Suprapubic skin (tissue), 3 donors: ENCODE data around the gene PTPN1.

Experiments
- EP300 ChIP-seq: sonication (generic); formaldehyde crosslinking; IDR thresholded peaks from one replicate; pipeline ENCODE4 v1.6.1; 2017; ENCODE audit warnings: antibody characterized with exemption
- POLR2A ChIP-seq, 2 donors: fragments of 450-650 bp; IDR thresholded peaks; one replicate each; pipeline ENCODE4 v1.6.1; 2017; ENCODE audit warnings: antibody characterized with exemption in 2 of 2, mild to moderate bottlenecking in 2 of 2, moderate library complexity in 2 of 2
- TF ChIP-seq, protein P1 (sequence below), 2 donors: fragments of 200-600 bp in 1 of 2; fragments of 450-650 bp in 1 of 2; sonication (generic) in 1 of 2; IDR thresholded peaks; one replicate each; pipeline ENCODE4 v1.5.1; 2016 to 2019; ENCODE audit warnings: antibody characterized with exemption in 2 of 2, mild to moderate bottlenecking in 1 of 2, moderate library complexity in 1 of 2

DNA sequence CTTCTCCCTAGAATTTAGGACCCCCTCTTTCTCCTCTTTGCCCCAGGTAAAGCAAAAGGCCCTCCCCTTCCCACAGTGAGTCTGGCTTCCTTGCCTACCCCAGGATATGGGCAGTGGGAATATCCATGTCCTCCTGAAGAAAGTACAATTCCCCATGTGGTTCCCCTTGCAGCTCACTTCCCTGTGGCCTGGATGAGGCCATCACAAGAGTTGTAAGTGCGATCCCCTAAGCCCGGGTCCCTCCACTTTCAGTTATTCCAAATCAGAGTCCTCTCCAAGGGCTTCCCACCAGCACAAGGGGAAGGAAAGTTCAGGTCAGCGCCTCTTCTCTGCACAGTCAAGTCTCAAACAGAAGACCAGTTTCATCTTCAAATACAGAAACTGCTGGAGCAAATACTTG, 10.2 kb upstream of the PTPN1 start:
- TF ChIP-seq EP300, result no peak
- TF ChIP-seq POLR2A (IDR thresholded peaks at IDR 0.05), result no peak
- TF ChIP-seq, protein P1, sequence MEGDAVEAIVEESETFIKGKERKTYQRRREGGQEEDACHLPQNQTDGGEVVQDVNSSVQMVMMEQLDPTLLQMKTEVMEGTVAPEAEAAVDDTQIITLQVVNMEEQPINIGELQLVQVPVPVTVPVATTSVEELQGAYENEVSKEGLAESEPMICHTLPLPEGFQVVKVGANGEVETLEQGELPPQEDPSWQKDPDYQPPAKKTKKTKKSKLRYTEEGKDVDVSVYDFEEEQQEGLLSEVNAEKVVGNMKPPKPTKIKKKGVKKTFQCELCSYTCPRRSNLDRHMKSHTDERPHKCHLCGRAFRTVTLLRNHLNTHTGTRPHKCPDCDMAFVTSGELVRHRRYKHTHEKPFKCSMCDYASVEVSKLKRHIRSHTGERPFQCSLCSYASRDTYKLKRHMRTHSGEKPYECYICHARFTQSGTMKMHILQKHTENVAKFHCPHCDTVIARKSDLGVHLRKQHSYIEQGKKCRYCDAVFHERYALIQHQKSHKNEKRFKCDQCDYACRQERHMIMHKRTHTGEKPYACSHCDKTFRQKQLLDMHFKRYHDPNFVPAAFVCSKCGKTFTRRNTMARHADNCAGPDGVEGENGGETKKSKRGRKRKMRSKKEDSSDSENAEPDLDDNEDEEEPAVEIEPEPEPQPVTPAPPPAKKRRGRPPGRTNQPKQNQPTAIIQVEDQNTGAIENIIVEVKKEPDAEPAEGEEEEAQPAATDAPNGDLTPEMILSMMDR (IDR thresholded peaks at IDR 0.05), result no peak
